GM21576 (cell line): Measurements from ENCODE around the gene SSH2.

ENCODE experiments used
- ATAC-seq: cut with Tn5 transposase; IDR thresholded peaks from one replicate; pipeline ENCODE4 v1.9.1; 2021; ENCODE audit warnings: mild to moderate bottlenecking, moderate library complexity; ENCODE audit not compliant: unreplicated experiment

The SSH2 gene

DNA sequence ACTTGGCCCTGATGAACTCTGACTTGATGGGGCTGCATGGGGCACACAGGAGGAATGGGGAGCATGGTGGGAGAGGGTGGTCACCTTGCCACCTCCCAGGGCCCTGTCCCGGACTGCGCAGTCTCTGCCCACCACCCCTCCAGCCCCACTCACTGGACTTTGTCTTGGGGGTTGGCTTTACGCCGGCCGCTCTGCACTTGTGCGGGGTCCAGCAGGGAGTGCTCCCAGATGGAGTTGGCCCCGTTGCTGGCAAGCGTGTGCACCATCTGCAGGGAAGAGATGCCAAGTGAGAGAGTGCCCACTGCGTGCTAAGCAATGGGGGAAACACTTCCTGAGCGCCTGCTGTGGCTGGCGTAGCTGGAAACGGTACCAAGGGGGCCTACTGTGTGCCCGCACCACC, 347.3 kb downstream of the SSH2 start:
- no peak for ATAC-seq

- ATAC-seq: no peak
These were observed 347.7 kb downstream of the SSH2 start for GRCh38 chr17:29582254-29582765.

DNA sequence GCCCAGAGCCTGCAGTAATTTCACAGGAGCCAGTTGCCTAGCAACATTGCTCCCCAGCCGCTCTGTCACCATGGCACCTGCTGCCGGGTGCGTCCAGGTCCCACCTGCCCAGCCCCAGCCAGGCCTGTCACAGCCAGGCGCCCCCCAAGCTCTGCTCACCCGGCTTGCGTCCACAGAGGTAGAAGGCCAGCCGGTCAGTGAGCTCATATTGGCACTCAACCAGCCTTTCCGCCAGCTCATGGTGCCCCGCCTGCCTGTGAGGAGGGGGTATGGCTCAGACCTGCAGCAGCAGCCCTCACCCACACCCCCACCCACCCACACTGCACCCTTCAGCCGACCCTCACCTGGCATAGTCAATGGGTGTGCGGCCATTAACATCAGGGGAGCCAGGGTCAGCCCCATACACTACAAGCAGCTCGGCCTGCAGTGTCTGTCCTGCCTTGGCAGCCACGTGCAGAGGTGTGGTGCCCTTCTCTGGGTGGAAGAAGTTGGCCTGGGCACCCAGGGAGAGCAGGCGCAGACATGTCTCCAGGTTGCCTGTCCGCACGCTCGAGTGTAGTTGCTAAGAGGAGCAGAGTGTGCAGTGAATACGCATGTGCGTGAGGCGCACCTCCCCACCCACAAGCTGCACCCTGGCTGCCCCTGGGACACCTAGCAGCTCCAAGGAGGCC, 348.3 kb downstream of the SSH2 start:
- ATAC-seq: no peak

DNA sequence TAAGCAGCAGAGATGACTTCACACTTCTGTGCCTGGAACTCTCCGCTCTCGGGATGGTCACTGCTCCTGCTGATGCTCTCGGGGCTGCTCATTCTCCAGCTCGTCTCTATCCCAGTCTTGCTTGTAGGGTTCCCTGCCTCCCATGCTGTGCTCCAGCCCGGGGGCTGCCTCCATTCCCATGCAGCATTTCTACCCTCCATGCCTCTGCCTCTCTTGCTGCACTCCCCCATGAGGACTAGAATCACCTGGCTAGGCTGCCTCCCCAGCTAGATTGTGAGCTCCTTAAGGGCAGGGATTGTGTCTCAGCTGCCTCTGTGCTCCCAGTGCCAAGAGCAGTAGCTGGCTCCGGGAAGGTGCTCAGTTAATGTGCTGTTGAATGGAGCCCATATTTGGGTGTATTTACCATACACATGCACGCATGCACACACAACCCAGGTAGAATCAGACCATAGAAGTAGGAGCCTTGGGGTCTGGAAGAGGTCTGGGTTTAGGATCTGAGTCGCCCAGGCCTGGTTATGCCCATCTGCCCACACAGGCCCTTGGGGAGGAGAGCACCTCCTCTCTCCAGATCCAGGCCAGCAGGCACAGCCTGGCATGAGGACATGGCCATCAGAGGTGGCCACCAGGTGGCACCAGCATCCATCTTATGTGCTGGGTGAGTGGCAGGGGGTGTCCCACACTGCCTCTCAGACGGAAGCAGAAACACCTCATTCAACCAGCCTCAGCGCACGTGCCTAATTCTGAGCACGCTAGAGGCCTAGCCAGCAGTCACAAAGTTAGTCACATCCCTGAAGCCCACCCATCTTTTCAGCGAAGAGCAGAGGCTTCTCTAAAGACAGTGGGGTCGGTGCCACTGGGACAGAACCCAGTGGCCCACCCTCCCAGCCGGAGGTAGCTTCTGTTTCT, 349.9 kb downstream of the SSH2 start:
- peak; percentile 66 for ATAC-seq

- no peak for ATAC-seq
These were observed 351.2 kb downstream of the SSH2 start for GRCh38 chr17:29578626-29579485.

DNA sequence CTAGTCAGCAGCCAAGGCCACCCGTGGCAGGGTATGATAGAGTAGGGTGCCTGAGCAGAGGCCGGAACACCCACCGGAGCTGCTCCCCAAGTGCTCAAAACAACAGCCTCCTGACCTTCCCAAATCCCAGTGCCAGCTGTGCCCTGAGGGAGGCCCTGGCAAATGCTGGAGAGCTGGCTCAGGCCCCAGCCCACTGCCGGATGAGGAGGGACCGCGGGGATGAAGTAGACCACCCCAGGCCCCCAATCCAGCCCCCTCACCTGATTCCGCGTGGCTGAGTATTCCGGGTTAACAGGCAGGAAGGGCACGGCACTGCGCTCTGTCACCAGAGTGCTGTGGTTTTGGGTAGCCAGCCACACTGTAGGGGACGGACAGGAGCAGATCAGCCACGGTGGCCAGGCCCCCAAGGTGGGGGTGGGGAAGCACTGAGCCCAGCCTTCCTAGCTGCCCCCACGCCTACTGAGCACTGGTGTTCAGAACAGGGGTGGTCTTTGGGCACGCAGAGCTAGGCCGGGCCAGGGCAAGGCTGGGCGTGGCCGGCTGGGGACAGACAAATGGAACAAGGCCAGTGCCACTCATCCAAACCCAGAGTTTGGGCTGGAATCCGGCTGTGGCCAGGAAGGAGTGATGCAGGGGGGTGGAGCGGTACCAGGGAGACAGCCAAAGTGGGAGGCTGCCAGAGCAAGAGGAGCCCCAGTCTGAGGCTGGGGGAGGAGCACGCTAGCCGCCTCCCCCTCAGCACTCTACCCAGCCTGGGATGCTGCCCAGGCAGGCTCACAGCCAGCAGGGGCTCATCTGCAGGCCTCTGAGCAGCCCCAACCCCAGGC, 352.4 kb downstream of the SSH2 start:
- ATAC-seq: no peak

DNA sequence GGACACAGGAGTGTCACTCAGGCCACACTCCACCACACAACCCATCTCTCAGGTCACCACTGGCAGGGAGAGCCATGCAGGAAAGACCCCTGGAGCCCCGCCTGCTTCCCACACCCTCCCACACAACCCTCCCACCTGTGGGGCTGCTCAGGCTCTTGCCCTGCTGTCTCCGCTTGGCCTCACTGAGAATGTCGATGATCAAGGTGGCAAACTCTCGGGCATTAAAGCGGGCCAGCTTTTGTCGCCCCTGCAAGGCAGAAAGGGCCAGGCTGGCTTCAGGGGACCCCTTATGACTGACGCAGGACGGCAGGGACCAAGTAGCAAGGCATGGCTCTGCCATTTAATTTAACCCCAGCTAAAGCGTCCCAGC, 353.0 kb downstream of the SSH2 start:
- no peak for ATAC-seq

- ATAC-seq: no peak
These were observed 353.6 kb downstream of the SSH2 start for GRCh38 chr17:29576214-29577000.
